Liver (tissue), 3 donors: ENCODE data around the gene ACVR2B.

Source experiments
- EGR1 ChIP-seq, 2 donors: IDR thresholded peaks; 2 replicates each; pipeline ENCODE4 v1.6.1; 2016 to 2018; ENCODE audit warnings: antibody characterized with exemption in 2 of 2, low read depth in 2 of 2
- RAD21 ChIP-seq, 2 donors: IDR thresholded peaks; 2 replicates each; pipeline ENCODE4 v1.6.1; 2016; ENCODE audit warnings: antibody characterized with exemption in 2 of 2, mild to moderate bottlenecking in 2 of 2
- TAF1 ChIP-seq: conservative IDR thresholded peaks from 2 replicates; pipeline ENCODE4 v1.6.1; 2016; ENCODE audit warnings: antibody characterized with exemption, mild to moderate bottlenecking
- TF ChIP-seq, protein P1 (sequence below): fragments of 150-350 bp; IDR thresholded peaks from 2 replicates; pipeline ENCODE4 v1.5.1; 2017; ENCODE audit warnings: improper control_type of control experiment, low read depth, low read length; ENCODE audit not compliant: missing input control
- TF ChIP-seq, protein P2 (sequence below): IDR thresholded peaks from 2 replicates; pipeline ENCODE4 v1.6.1; 2016; ENCODE audit warnings: antibody characterized with exemption, mild to moderate bottlenecking
- donor health status: healthy.
- donor health status: healthy.

DNA sequence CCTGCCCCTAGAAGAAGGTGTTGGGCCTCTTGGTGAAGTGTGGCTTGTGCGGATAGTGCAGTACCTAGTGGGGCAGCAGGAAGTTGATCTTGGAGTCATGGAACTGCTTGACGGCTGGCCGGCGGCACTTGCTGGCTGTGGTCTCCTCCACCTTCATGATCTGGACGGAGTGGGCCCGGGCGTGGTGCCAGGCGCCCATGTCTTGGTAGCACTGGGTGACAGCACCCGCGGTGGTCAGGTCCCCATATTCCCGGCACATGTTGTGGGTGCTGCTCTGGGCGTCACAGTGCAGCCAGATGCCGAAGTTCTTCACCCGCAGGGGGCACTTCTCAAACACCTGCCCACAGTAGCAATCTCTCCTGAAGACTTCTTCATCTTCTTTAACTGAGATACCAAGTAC, 73.1 kb downstream of the ACVR2B start:
- TF ChIP-seq, protein P1, sequence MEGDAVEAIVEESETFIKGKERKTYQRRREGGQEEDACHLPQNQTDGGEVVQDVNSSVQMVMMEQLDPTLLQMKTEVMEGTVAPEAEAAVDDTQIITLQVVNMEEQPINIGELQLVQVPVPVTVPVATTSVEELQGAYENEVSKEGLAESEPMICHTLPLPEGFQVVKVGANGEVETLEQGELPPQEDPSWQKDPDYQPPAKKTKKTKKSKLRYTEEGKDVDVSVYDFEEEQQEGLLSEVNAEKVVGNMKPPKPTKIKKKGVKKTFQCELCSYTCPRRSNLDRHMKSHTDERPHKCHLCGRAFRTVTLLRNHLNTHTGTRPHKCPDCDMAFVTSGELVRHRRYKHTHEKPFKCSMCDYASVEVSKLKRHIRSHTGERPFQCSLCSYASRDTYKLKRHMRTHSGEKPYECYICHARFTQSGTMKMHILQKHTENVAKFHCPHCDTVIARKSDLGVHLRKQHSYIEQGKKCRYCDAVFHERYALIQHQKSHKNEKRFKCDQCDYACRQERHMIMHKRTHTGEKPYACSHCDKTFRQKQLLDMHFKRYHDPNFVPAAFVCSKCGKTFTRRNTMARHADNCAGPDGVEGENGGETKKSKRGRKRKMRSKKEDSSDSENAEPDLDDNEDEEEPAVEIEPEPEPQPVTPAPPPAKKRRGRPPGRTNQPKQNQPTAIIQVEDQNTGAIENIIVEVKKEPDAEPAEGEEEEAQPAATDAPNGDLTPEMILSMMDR, result no peak
- TF ChIP-seq, protein P2, sequence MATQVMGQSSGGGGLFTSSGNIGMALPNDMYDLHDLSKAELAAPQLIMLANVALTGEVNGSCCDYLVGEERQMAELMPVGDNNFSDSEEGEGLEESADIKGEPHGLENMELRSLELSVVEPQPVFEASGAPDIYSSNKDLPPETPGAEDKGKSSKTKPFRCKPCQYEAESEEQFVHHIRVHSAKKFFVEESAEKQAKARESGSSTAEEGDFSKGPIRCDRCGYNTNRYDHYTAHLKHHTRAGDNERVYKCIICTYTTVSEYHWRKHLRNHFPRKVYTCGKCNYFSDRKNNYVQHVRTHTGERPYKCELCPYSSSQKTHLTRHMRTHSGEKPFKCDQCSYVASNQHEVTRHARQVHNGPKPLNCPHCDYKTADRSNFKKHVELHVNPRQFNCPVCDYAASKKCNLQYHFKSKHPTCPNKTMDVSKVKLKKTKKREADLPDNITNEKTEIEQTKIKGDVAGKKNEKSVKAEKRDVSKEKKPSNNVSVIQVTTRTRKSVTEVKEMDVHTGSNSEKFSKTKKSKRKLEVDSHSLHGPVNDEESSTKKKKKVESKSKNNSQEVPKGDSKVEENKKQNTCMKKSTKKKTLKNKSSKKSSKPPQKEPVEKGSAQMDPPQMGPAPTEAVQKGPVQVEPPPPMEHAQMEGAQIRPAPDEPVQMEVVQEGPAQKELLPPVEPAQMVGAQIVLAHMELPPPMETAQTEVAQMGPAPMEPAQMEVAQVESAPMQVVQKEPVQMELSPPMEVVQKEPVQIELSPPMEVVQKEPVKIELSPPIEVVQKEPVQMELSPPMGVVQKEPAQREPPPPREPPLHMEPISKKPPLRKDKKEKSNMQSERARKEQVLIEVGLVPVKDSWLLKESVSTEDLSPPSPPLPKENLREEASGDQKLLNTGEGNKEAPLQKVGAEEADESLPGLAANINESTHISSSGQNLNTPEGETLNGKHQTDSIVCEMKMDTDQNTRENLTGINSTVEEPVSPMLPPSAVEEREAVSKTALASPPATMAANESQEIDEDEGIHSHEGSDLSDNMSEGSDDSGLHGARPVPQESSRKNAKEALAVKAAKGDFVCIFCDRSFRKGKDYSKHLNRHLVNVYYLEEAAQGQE, result no peak
- TF ChIP-seq TAF1 (no peak), RAD21 (IDR thresholded peaks at IDR 0.05) (no peak), EGR1 (IDR thresholded peaks at IDR 0.05; ENCODE audit: low read depth in 2 of 2) (no peak)
